Endothelial cell of umbilical vein (primary cell): Measurements from ENCODE around the gene ABTB2. TPM values are rescaled to one million over a fixed set of nuclear protein-coding genes. Genes with fewer than 3 reads are reported as not detected.

Experiments used
- BruUV-seq: library from RNA; stranded (reverse); fragments of 400-500 nt; replicated peaks from 2 replicates; lab custom pipeline; 2021; lab: Mats Ljungman, UMichigan
- CTCF ChIA-PET: fragments of 300-600, 350-600 bp; sonication (Branson Sonifier 250); formaldehyde crosslinking; loops from one replicate; lab custom pipeline; 2021; ENCODE audit warnings: antibody characterized with exemption, inconsistent platforms; lab: Charles Lee
- POLR2A ChIA-PET: fragments of 300-600, 350-600 bp; sonication (Branson Sonifier 250); formaldehyde crosslinking; loops from one replicate; lab custom pipeline; 2021; ENCODE audit warnings: antibody characterized with exemption, inconsistent platforms; lab: Charles Lee
- DNase-seq: peaks from one replicate; pipeline ENCODE4 v3.0.0-alpha.2; 2011; ENCODE audit warnings: low read depth, low spot score
- FAIRE-seq: peaks from 2 replicates; lab custom pipeline; 2011; peaks lifted over from hg19 to GRCh38; lab: Jason Lieb, UNC
- H2AFZ ChIP-seq: 2 replicates; pipeline ENCODE4 v1.6.0; 2012; ENCODE audit warnings: low read depth, low read length, control low read depth, inconsistent platforms
- H3K27ac ChIP-seq: 2 replicates; pipeline ENCODE4 v1.5.1; 2011; ENCODE audit warnings: low read depth, mild to moderate bottlenecking, control low read depth, low read length, moderate library complexity; ENCODE audit not compliant: insufficient read depth
- H3K27me3 ChIP-seq, 2 experiments: 2 replicates each; pipeline versions ENCODE4 v1.6.0 to v1.6.1; 2011; ENCODE audit warnings: low read length in 2 of 2, mixed read lengths in 1 of 2; ENCODE audit not compliant: control insufficient read depth in 2 of 2, insufficient read depth in 2 of 2
- H3K36me3 ChIP-seq, 2 experiments: 2 replicates in 1 of 2; 3 replicates in 1 of 2; pipeline ENCODE4 v1.5.1; 2011; ENCODE audit warnings: low read length in 2 of 2, mild to moderate bottlenecking in 1 of 2, moderate library complexity in 1 of 2; ENCODE audit not compliant: control insufficient read depth in 2 of 2, insufficient read depth in 2 of 2; ENCODE audit errors: extremely low read depth in 1 of 2
- H3K4me1 ChIP-seq: 3 replicates; pipeline ENCODE4 v1.5.1; 2011; ENCODE audit warnings: mild to moderate bottlenecking, low read length; ENCODE audit not compliant: control insufficient read depth, insufficient read depth; ENCODE audit errors: extremely low read depth
- H3K4me2 ChIP-seq: 2 replicates; pipeline ENCODE4 v1.6.1; 2011; ENCODE audit warnings: low read length, control low read depth, mixed read lengths; ENCODE audit not compliant: insufficient read depth
- H3K4me3 ChIP-seq, 3 experiments: fragments of 200-600 bp in 1 of 3; sonication (generic), shearing (Covaris generic) in 1 of 3; replicated peaks in 1 of 3; 2 replicates each; pipeline ENCODE4 v1.5.1; 2011 to 2016; ENCODE audit warnings: control low read depth in 3 of 3, low read length in 3 of 3, mild to moderate bottlenecking in 2 of 3, inconsistent platforms in 1 of 3, low read depth in 1 of 3, moderate library complexity in 1 of 3; ENCODE audit not compliant: insufficient read depth in 1 of 3
- H3K79me2 ChIP-seq: 2 replicates; pipeline ENCODE4 v1.6.0; 2012; ENCODE audit warnings: low read length, inconsistent platforms; ENCODE audit not compliant: control insufficient read depth, insufficient read depth
- H3K9ac ChIP-seq: replicated peaks from 2 replicates; pipeline ENCODE3; 2011; ENCODE audit warnings: low read length, control low read depth; ENCODE audit not compliant: insufficient read depth; ENCODE audit errors: extremely low read depth
- H3K9me1 ChIP-seq: replicated peaks from 3 replicates; pipeline ENCODE4 v1.6.0; 2011; ENCODE audit warnings: mild to moderate bottlenecking, low read length; ENCODE audit not compliant: control insufficient read depth, insufficient read depth; ENCODE audit errors: extremely low read depth
- H3K9me3 ChIP-seq: replicated peaks from 2 replicates; pipeline ENCODE4 v1.5.1; 2012; ENCODE audit warnings: low read length, inconsistent platforms; ENCODE audit not compliant: control insufficient read depth, insufficient read depth
- H4K20me1 ChIP-seq: replicated peaks from 2 replicates; pipeline ENCODE3; 2011; ENCODE audit warnings: mild to moderate bottlenecking, low read length; ENCODE audit not compliant: control insufficient read depth, insufficient read depth; ENCODE audit errors: extremely low read depth
- CTCF ChIP-seq, 2 donors: IDR thresholded peaks; 1 replicate in 1 of 2; 2 replicates in 1 of 2; pipeline ENCODE4 v1.5.1; 2011; ENCODE audit warnings: low read length in 2 of 2, mild to moderate bottlenecking in 2 of 2, moderate library complexity in 2 of 2, control low read depth in 1 of 2, inconsistent platforms in 1 of 2, low read depth in 1 of 2; ENCODE audit not compliant: insufficient read depth in 1 of 2; ENCODE audit errors: extremely low read depth in 1 of 2
- EZH2 ChIP-seq: IDR thresholded peaks from 2 replicates; pipeline ENCODE4 v1.6.1; 2012; ENCODE audit warnings: borderline replicate concordance, low read depth, mild to moderate bottlenecking, moderate library complexity, low read length, inconsistent platforms; ENCODE audit not compliant: severe bottlenecking
- FOS ChIP-seq: IDR thresholded peaks from 2 replicates; pipeline ENCODE4 v1.6.1; 2011; ENCODE audit warnings: mild to moderate bottlenecking, low read length, moderate library complexity, borderline replicate concordance; ENCODE audit not compliant: insufficient read depth
- GATA2 ChIP-seq: IDR thresholded peaks from 2 replicates; pipeline ENCODE4 v1.7.0; 2011; ENCODE audit warnings: low read depth, mild to moderate bottlenecking, moderate library complexity, mixed read lengths, low read length; ENCODE audit not compliant: insufficient read length, insufficient read depth
- JUN ChIP-seq: IDR thresholded peaks from 2 replicates; pipeline ENCODE4 v1.6.1; 2011; ENCODE audit warnings: borderline replicate concordance, low read depth; ENCODE audit not compliant: insufficient read length, insufficient read depth
- MAX ChIP-seq: IDR thresholded peaks from 2 replicates; pipeline ENCODE4 v1.6.1; 2011; ENCODE audit not compliant: insufficient read depth, insufficient read length
- MYC ChIP-seq: IDR thresholded peaks from one replicate; pipeline ENCODE4 v1.6.1; 2011; ENCODE audit warnings: mild to moderate bottlenecking, low read depth, low read length
- POLR2A ChIP-seq: IDR thresholded peaks from 2 replicates; pipeline ENCODE4 v1.6.1; 2012; ENCODE audit warnings: low read depth, mild to moderate bottlenecking, control low read depth, low read length
- POLR2AphosphoS5 ChIP-seq: IDR thresholded peaks from 2 replicates; pipeline ENCODE4 v1.6.1; 2012; ENCODE audit warnings: low read depth, mild to moderate bottlenecking, control low read depth, low read length, moderate library complexity; ENCODE audit not compliant: insufficient read depth
- dilution Hi-C: fragments of 300-500 bp; cut with MboI; formaldehyde crosslinking; loops from one replicate; pipeline ENCODE4 v1.15.0; 2019; ENCODE audit warnings: low sequenced_read_pairs; ENCODE audit not compliant: extremely low pct_ligation_motif_present
- intact Hi-C: fragments of 100-400 bp; cut with micrococcal nuclease; formaldehyde crosslinking; loops from one replicate; pipeline ENCODE4 v1.10.0; 2022
- polyA plus RNA-seq, 4 experiments: library from polyadenylated mRNA; depleted of rRNA in 3 of 4; stranded (reverse) in 3 of 4; unstranded in 1 of 4; fragments of >200 nt; gene quantifications; 2 replicates each; pipeline versions ENCODE4 v1.2.1 to v1.2.3, GENCODE V29; 2011 to 2012; ENCODE audit warnings: missing spikeins in 1 of 4
- total RNA-seq: library from RNA; stranded (reverse); gene quantifications from 2 replicates; pipeline ENCODE4 v1.2.3, GENCODE V29; 2021

Gene ABTB2
- total and polyA plus RNA-seq, 2 donors (not counting 3 experiments of a cell fraction or from before 2014, with no cell fraction given) = 0.11 to 0.14 TPM

GRCh38 chr11:34126959-34127848 lies 230.6 kb downstream of the ABTB2 start:
- no TSS peak for BruUV-seq
- no peak overlapping the region for H3K27ac ChIP-seq

More at GRCh38 chr11:34126959-34127848, 230.6 kb downstream of the ABTB2 start:
- peaks cover 23 to 31% of the 10 kb centered on the region in 2 experiments for H3K36me3 ChIP-seq
- H3K4me3 ChIP-seq = no peak overlapping the region
- DNase-seq (no peak), FAIRE-seq (no peak)
- dilution Hi-C loops = no loop called here
- H3K79me2 ChIP-seq = no peaks in the 10 kb centered on the region
- H3K4me2 ChIP-seq = no peak overlapping the region
- no peaks in the 10 kb centered on the region for H3K9me3 ChIP-seq
- H3K27me3 ChIP-seq = no peaks in the 10 kb centered on the region
- intact Hi-C loops = no loop called here
- no peaks in the 10 kb centered on the region for H3K9me1 ChIP-seq
- H4K20me1 ChIP-seq = no peaks in the 10 kb centered on the region
- TF ChIP-seq EZH2 (no peak), GATA2 (no peak), POLR2AphosphoS5 (no peak), MYC (no peak), FOS (no peak), POLR2A (no peak), MAX (no peak), JUN (no peak), CTCF (IDR thresholded peaks at IDR 0.05; ENCODE audit: extremely low read depth in 1 of 2, insufficient read depth in 1 of 2, low read depth in 1 of 2, low read length in 2 of 2) (no peak)
- no peak overlapping the region for H2AFZ ChIP-seq
- H3K4me1 ChIP-seq = no peaks in the 10 kb centered on the region
- H3K9ac ChIP-seq = no peak overlapping the region
- ChIA-PET CTCF (interaction anchor here (1.6 kb wide), 1 partner anchor 230 kb away, joined by 3 read pairs; no protein-coding TSS in a partner anchor), POLR2A (no interaction called here)
